GM19455 (cell line): Measurements from ENCODE around the gene IL19.
A peak's percentile ranks its signal among the peaks of the same experiment; 100 is the strongest.

Experiments
- ATAC-seq: cut with Tn5 transposase; IDR thresholded peaks from one replicate; pipeline ENCODE4 v1.9.1; 2021; ENCODE audit not compliant: unreplicated experiment

The IL19 gene, protein sequence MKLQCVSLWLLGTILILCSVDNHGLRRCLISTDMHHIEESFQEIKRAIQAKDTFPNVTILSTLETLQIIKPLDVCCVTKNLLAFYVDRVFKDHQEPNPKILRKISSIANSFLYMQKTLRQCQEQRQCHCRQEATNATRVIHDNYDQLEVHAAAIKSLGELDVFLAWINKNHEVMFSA

DNA sequence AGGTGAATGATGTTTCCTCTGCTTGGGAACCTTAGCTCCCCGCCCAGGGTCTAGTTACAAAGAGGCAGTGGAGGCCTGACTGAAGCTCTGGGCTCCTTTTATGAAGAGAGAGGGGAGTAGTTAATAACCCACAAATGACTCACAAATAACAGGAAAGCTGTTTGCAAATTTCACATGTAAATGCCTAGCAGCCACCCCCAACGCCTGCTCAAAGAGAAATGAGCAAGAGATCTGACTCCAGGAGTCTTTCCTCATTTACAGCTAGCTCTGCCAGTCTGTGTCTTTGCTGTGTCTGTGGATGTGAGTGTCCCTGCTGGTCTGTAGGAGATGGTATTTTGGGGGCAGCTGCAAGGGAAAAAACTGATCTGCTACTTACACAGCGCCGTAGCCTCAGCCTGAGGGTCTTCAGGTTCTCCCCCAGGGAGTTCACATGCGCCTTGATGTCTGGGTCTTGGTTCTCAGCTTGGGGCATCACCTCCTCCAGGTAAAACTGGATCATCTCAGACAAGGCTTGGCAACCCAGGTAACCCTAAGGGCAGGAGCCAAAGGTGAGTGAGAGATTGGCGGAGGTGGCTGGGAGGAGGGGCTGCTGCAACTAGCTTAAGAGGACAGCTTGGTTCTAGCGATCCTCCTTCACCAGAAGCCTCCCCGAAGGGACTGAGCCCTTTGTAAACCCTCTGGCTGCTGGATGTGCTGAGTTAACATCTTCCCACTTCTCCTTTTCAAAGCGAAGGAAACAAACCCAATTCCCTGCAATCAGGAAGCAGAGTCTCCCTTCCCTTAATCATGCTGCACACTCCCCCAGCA is at the start of gene IL19:
TSS of gene IL19 (plus strand) at position 243 of the 807 bp plus-strand sequence. CDS start 65,890 bp downstream, outside the sequence.
- ATAC-seq = no peak

DNA sequence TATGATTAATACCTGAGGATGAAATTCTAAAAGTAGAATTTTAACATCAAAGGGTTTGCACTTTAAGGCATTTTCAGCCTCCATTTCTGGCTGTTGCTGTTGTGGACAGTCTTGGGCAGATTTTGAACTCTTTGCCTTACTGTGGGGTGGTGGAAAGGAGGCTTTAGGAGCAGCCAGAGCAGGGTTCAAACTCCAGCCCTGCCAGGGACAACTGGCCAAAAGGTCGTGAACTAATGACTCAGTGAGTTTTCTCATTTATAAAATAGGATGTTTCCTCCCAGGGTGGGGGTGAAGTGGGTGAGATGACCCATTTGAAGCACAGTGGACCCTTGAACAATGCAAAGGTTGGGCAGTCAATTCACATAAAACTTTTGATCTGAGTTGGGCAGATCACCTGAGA is 49.1 kb upstream of the IL19 start:
- no peak for ATAC-seq

DNA sequence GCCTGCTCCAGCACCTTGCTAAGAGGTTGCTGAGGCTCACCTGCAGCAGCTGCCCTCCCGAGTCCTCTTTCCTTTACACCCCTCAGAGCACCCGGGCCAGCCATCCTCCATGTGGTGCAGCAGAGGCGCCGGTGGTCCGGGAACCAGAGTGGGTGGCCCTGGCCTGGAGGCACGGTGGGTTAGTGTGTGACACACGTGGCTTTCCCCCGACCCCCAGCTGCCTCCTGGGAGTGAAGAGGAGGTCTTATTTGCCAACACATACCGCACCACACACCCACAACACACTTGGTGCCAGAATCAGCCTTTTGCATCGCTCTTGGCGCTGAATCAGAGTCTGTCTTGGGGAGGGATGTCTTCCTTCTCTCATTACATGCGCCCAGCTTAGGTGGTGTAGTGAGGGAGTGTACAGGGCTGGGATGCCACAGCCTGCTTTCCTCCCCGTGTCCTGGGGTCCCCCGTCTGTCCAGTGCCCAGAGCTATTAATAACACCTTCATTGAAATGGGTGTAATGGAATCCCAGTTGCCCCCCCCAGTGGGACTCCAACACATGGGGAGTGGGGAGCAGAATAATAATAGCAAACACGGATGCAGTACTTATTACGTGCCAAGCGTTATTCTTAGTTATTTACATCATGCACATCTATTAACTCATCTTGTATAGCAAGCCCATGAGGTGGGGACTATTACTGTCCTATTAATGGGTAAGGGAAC is 47.7 kb upstream of the IL19 start:
- ATAC-seq = no peak

GRCh38 chr1:206723462-206723804 is 47.1 kb upstream of the IL19 start:
- no peak for ATAC-seq

DNA sequence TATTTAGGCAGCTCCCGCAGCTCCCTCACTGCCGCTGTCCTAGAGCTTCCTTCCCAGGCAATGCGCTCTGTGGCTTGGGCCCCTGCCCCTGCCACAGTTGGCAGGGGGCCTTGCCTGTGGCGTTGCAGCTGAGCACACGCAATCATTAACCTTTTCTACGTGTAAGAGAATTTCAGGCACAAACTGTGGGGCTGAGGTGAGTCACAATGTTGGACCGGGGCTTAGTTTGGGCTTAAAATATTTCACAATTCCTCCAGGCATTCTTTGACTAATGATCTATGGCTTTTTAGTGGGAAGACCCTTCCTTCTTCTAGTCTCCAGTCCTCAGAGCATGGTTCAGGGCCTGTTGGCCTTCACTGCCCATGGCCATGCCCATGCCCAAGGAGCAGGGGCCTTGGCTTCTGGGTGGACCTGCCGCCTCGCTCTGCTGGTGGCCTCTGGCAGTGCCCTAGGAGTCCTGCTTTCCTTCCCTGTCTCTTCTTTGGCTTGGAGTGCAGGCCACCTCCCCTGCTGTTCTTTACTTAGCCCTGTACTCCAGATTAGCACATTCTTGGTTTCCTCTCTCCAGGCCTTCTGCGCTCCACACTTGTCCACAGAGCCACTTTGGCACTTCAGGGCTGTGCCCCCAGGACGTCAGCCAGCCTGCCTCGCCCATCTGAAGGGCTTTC is 46.6 kb upstream of the IL19 start:
- no peak for ATAC-seq

DNA sequence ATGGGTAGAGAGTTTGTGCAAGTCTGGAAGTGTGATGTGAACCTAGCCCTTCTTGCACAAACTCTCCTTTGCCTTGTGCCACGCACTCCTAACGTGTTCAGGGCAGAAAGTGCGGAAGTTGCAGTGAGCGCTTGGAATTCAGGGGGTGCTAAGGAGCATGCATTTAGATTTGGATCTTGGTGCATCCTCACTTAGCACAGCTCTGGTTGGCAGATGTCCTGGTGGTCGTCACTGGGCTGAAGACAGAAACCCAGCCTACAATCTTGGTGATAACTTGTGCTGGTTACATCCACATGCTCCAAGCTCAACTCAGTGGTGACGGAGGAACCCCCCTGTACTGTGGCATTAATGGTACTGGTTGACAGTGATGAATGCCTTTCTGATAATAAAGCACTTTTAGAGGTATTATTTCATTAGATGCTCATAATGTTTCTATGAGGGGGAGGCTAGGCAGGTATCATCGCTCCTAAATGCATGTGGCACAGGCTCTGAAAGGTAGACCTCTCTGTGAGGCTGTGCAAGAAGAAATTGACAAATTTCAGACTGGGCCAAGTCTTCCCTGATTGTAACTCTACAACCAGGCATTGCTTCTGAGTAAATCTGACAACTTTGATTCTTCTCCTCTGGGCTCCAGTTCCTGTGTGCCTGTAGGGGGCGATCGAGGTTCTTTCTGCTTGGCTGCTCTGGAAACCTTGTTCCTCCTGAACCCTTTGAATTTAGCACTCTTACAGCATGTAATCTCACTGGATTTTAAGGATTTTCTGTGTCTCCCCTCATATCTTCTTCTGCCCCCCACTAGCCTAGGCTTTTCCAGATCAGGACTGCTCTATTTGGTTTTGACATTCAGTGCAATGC is 45.2 kb upstream of the IL19 start:
- ATAC-seq = peak; percentile 38

DNA sequence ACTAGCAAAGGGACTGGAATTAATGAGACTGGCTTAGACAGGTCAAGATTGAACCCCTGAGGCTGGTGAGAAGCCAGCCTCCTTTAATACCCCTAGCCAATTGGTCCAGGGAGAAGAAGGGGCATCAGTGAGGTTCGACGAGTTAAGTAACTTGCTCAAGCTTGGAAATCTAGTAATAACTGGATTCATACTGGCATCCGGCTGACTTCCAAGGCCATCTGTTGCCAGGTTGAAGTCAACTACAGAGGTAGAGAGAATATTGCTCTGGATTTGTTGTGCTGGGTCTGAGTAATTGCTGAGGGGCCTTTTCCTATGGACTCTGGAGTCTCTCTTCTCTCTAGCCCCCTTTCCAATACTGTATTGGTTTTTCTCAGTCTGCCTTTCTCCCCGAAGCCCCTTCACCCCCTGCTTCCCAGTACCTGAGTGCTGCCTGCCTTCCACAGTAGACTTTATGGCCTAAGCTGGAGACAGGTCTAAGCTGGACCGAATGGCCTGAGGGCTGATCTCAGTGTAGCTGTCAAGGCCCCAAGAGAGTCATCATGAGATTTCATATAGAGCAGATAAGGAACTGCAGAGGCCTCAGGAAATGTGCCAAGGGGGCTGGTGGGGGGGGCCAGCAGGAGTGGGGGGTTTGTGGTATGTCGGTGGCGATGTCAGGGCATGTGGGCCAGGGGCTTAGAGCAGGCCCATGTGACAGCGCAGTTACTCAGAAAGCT is 42.4 kb upstream of the IL19 start:
- no peak for ATAC-seq

GRCh38 chr1:206728697-206728987 is 41.9 kb upstream of the IL19 start:
- no peak for ATAC-seq

DNA sequence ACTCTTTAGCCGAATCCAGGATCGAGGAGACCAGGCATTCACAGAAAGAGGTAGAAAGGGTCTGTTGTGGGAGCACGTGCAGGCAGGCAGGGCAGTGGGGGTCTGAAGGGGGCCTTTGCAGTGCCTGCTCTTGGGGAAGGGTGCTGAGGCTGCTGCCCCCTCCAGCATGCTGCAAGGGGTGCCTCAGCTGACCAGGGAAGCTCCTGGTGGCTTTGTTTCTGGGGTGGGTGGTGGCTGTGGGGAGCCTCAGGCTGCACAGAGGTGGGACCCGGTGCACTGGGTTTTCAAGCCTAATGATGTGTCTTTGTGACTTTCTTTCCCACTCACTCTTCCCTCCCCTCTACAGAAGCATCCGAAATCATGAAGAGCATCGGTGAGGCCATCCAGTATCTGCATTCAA is 41.5 kb upstream of the IL19 start:
- no peak for ATAC-seq

- ATAC-seq = no peak
Measured at GRCh38 chr1:206729507-206729906, 41.1 kb upstream of the IL19 start.

GRCh38 chr1:206732508-206732907 is 38.1 kb upstream of the IL19 start:
- ATAC-seq = no peak

DNA sequence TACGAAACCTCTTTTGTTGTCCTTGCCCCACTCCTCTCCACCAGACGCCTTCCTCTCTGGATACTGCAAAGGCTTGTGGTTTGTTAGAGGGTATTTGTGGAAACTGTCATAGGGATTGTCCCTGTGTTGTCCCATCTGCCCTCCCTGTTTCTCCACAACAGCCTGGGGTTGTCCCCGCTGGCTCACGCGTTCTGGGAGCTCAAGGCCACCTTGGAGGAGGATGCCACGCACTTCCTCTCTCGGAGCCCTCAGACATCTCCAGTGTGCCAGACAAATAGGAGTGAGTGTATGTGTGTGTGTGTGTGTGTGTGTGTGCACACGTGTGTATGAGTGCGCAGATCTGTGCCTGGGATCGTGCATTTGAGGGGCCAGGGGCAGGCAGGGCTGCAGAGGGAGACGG is 37.6 kb upstream of the IL19 start:
- no peak for ATAC-seq

- ATAC-seq = no peak
Measured at GRCh38 chr1:206734499-206735142, 36.0 kb upstream of the IL19 start.

DNA sequence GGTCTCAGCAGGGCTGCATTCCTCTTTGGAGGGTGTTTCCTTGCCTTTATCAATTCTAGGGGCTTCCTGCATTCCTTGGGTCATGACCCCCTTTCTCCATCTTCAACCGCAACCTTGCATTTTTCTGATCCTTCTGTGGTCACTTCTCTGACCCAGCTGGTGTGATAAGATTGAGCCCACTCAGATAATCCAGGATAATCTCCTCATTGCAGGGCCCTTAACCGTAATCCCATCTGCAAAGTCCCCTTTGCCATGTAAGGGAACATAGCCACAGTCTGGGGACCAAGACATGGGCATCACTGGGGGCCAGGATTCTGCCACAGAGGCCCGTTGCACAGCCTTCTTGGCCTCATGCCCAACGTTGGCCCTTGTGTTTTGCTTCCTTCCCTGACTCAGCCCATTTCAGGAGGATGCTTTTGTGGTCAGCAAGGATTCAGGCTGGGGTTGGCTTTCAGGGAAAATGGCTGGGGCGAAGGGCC is 35.0 kb upstream of the IL19 start:
- ATAC-seq = no peak

DNA sequence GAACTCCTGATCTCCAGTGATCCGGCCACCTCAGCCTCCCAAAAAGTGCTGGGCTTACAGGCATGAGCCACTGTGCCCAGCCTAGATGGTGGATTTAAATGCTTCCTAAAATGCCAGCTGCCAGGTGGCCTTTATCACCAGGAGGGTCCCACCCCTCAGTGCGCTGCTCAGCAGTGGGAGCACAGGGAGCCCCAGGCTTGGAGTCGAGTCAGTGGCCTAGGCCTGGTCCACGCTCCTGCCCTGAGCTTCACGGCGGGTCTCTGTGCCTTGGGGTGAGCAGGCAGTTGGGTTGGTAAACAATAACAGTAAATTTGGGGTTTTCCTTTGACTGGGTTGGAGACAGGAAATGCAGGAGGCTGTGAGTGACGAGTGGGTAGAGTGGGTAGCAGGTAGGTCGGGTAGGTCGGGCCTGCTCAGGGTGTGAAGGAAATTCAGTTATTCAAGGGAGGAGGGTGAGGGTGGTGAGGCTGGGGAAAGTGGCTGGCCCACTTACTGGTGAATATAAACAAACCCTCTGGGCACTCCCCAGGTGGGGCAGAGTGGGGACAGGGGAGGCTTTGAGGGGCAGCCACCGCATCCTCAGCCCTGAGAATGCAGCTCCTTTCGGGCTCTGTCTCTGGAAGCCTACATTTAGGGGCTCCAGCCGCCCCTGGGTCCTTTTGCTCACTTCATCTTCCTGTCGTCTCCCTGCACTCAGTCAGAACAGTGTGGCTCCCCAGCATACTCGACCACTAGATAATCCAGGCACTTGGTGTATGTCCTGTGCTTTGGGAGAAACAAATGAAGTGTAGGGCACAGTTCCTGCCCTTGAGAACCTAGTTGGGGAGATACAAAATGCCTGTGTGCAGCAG is 33.5 kb upstream of the IL19 start:
- no peak for ATAC-seq

GRCh38 chr1:206737729-206738201 is 32.8 kb upstream of the IL19 start:
- no peak for ATAC-seq

DNA sequence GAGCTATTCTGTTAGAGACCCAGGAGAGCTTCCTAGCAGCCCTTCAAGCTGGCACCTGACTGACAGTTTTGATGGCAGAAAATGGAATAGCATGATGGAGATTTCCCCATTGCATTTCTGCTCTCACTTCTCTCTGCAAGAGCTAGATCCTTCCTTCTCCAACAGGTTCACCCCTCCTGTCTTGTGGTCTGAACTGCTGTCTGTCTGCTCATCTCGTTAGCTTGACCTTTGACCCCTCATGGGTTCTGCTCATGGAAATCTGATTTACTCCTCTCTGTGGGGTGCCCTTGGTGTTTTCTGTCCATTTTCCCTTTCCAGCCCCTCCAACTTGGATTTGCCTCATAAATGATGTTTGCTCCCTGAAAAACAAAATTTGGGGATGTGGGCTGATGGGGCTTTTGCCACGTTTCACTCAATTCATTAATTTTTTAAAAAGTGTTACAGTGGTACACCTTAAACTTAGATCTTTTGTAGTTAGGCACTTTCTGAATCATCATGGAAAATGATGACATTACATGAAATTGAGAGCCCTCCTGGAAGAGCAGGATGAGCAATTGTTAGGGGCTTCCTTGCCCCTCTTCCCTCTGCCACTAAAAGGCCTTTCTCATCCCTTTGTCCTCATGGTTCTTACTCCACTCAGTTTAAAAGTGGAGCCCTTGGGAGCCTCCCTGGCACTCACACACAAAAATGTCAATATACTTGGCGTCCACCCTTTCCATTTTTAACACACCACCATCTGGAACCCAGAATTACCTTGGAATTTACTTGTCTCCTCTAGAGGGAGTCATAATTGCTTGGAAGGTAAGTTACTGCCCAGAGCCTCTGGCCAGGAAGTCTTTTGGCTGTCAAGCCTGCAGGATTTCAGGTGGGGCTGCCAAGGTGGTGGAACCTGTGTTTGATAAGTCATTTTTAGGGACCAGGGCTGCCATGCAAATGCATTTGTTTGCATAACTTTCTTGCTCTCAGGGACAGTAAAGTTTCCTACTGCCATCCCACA is 31.9 kb upstream of the IL19 start:
- ATAC-seq = no peak
